ENCODE measurements around the gene IGSF9. TPM values are rescaled to one million over a fixed set of nuclear protein-coding genes. Genes with fewer than 3 reads are reported as not detected.

Gene IGSF9
- total RNA-seq, 4 donors from 2014 or later = 0.29 to 6.2 (median 1.2) TPM; not detected in 1

DNA sequence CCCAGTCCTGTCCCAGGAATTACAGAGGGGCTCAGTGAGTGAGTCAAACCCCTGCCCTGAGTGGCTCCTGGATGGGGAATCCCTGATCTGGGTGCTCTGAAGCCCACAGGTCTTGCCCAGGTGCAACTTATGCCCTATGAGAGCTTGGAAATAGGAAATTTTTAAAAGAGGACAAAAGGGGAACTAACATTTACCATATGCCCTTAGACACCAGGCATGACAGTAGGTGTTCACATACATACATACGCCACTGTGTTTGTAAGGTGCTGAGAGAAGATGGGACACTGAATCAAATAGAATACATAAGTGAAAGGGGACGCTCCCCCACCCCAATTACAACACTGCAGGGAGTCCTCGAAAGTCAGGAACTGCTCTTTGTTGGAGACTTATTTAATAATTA is 46.9 kb downstream of the IGSF9 start:
- H3K4me3 ChIP-seq = no peak overlapping the region
- intact Hi-C loops (cut with DNase I; ENCODE audit: low total_unique reads) = no loop called here
- H3K27ac ChIP-seq = no peak overlapping the region

DNA sequence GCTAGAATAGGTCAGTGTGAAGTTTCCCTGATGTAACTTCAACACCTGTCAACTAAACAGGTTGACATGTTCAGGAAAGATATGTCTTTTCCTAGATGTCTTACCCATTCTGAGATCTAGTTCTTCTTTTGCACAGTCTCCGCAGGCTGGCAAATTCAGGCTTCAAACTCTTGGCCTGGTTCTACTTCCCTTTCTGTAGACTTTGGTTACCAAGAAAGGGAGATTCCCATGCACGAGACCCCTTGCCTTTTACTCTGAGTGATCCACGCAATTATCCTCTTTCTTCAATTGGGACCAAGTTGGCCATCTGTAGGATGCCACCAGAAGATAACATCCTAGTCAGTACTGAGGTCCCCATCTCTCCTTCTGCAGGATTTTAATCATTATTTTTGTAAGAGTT is 47.5 kb downstream of the IGSF9 start:
- no peak for TF ChIP-seq POLR2A (IDR thresholded peaks at IDR 0.05)
- TF ChIP-seq, protein P1, sequence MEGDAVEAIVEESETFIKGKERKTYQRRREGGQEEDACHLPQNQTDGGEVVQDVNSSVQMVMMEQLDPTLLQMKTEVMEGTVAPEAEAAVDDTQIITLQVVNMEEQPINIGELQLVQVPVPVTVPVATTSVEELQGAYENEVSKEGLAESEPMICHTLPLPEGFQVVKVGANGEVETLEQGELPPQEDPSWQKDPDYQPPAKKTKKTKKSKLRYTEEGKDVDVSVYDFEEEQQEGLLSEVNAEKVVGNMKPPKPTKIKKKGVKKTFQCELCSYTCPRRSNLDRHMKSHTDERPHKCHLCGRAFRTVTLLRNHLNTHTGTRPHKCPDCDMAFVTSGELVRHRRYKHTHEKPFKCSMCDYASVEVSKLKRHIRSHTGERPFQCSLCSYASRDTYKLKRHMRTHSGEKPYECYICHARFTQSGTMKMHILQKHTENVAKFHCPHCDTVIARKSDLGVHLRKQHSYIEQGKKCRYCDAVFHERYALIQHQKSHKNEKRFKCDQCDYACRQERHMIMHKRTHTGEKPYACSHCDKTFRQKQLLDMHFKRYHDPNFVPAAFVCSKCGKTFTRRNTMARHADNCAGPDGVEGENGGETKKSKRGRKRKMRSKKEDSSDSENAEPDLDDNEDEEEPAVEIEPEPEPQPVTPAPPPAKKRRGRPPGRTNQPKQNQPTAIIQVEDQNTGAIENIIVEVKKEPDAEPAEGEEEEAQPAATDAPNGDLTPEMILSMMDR (IDR thresholded peaks at IDR 0.05) = no peak
- no peak overlapping the region for H3K27ac ChIP-seq
- intact Hi-C loops (cut with DNase I; ENCODE audit: low total_unique reads) = no loop called here
- no peaks in the 10 kb centered on the region for H3K27me3 ChIP-seq
- H3K4me3 ChIP-seq = no peak overlapping the region
- H3K36me3 ChIP-seq = no peaks in the 10 kb centered on the region
- DNase-seq = no peak
- H3K4me1 ChIP-seq = no peaks in the 10 kb centered on the region
- H3K9me3 ChIP-seq = no peaks in the 10 kb centered on the region

More for the DNA sequence above, 46.9 kb downstream of the IGSF9 start:
- no peaks in the 10 kb centered on the region for H3K4me1 ChIP-seq
- TF ChIP-seq, protein P1 (IDR thresholded peaks at IDR 0.05) = no peak
- no peak for TF ChIP-seq POLR2A (IDR thresholded peaks at IDR 0.05)
- no peaks in the 10 kb centered on the region for H3K27me3 ChIP-seq
- no peaks in the 10 kb centered on the region for H3K36me3 ChIP-seq
- no peak for DNase-seq
- no peaks in the 10 kb centered on the region for H3K9me3 ChIP-seq

DNA sequence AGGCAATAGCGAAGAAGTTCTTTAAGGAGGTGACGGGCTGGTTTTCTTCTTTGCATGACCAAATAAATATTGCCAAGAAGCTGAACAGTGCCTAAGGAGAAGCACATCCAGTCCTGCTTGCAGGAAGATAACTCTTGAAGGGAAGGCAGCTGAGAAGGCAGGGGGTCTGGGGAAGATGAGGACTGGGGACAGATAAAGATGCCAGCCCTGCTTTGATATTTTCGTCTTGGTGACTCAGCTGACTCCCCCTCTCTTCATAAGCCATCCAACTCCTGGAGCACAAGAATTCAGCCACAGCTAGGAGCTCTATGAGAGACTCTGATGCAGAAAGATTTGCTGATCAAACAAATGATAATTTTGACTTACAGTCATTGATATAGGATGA is 48.9 kb downstream of the IGSF9 start:
- H3K4me1 ChIP-seq = no peaks in the 10 kb centered on the region
- no peaks in the 10 kb centered on the region for H3K27me3 ChIP-seq
- no peaks in the 10 kb centered on the region for H3K9me3 ChIP-seq
- H3K36me3 ChIP-seq = no peaks in the 10 kb centered on the region
- no peak for TF ChIP-seq POLR2A (IDR thresholded peaks at IDR 0.05)
- TF ChIP-seq, protein P1 (IDR thresholded peaks at IDR 0.05) = no peak
- H3K4me3 ChIP-seq = no peak overlapping the region
- DNase-seq = no peak
- H3K27ac ChIP-seq = no peak overlapping the region
- intact Hi-C loops (cut with DNase I; ENCODE audit: low total_unique reads) = no loop called here

DNA sequence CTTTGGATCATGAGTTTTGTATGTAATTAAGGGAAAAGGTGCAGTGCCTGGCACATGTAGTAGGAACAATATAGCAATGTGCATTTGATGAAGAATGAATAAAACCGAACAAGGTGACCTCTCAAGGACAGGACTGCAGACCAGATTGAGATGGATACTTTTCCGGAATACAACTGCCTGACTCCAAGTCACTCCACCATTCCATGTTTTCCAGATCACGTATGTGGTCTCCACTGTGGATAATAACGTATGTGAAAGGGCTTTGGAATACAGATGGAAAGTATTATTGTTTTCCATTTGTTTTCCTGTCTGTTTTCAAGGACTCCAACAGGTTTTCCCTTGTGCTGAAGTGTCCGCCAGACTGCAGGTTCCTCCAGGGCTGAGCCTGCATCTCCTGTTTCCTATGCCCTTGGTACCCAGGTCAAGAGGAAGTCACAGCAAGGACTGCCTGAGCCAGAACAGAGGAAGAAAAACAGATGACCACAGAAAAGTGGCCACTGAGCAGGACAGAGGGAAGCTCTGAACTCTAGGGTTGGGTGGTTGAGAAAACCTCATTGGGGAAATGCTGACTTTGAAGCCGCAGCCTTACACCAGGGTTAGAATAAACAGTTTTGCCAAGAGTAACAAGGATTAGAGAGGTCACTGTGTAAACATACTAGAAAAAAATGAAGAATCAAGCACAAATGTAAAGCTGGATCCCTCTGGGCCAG is 49.4 kb downstream of the IGSF9 start:
- intact Hi-C loops (cut with DNase I; ENCODE audit: low total_unique reads) = no loop called here

DNA sequence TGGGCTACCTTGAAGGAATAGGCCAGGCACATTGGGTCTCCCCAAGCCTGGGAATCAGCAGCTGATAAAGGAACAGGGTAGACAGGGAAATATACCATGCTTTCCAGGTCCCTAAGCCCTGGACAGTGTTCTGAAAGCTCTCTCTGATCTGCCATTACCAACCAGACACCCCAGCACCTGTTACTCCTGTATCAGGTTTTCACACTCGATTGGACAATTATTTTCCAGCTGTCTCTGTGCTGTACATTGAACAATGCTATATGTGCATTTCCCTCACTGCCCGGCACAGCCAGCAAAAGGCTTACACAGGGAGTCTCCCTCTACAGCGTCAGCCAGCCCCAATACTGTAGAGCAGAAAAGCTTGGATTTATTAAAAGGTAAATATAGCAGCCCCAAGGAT is 50.1 kb downstream of the IGSF9 start:
- TF ChIP-seq POLR2A (IDR thresholded peaks at IDR 0.05) = no peak
- TF ChIP-seq, protein P1 (IDR thresholded peaks at IDR 0.05) = no peak
- Histone ChIP-seq H3K36me3 (no peaks in the 10 kb centered on the region), H3K27me3 (no peaks in the 10 kb centered on the region), H3K4me3 (no peak overlapping the region), H3K4me1 (no peaks in the 10 kb centered on the region), H3K27ac (no peak overlapping the region), H3K9me3 (no peaks in the 10 kb centered on the region)
- DNase-seq = no peak
- intact Hi-C loops (cut with DNase I; ENCODE audit: low total_unique reads) = no loop called here

More for the DNA sequence above, 49.4 kb downstream of the IGSF9 start:
- H3K27ac ChIP-seq = no peak overlapping the region
- H3K4me1 ChIP-seq = no peaks in the 10 kb centered on the region
- no peaks in the 10 kb centered on the region for H3K36me3 ChIP-seq
- no peaks in the 10 kb centered on the region for H3K27me3 ChIP-seq
- no peak for DNase-seq
- no peak overlapping the region for H3K4me3 ChIP-seq
- no peak for TF ChIP-seq POLR2A (IDR thresholded peaks at IDR 0.05)
- TF ChIP-seq, protein P1 (IDR thresholded peaks at IDR 0.05) = no peak
- no peaks in the 10 kb centered on the region for H3K9me3 ChIP-seq

All from uterus (tissue), 4 donors.